NCI-H526 treated with DMSO at 0.1 percent for 48 hours (cell line): ENCODE measurements around the gene TLCD3B.

Experiments used
- DNase-seq: peaks from one replicate; lab custom pipeline; 2025; lab: John Stamatoyannopoulos, UW

The TLCD3B gene

GRCh38 chr16:30004811-30005242 is 26.2 kb downstream of the TLCD3B start:
- DNase-seq: peak; percentile 63

GRCh38 chr16:30004424-30004776 is 26.7 kb downstream of the TLCD3B start:
- peak; percentile 44 for DNase-seq

GRCh38 chr16:30003670-30004423 is 27.2 kb downstream of the TLCD3B start:
- no peak for DNase-seq

GRCh38 chr16:30002614-30003346 is 28.3 kb downstream of the TLCD3B start:
- DNase-seq: no peak

- DNase-seq: no peak
These were observed 30.1 kb downstream of the TLCD3B start for GRCh38 chr16:30000735-30001631.

GRCh38 chr16:29999605-30000004 is 31.5 kb downstream of the TLCD3B start:
- no peak for DNase-seq

- DNase-seq: no peak
These were observed 34.3 kb downstream of the TLCD3B start for GRCh38 chr16:29996766-29997250.

GRCh38 chr16:29995911-29996765 is 34.9 kb downstream of the TLCD3B start, which contains the start of gene INO80E:
Gene INO80E (plus strand): TSS chr16:29996241. CDS start chr16:29996311, 70 bp downstream.
- DNase-seq: peak; percentile 90

- DNase-seq: peak; percentile 71
These were observed 35.7 kb downstream of the TLCD3B start, which contains the start of gene HIRIP3 for GRCh38 chr16:29995324-29995910. Gene HIRIP3 (minus strand): TSS chr16:29995617. CDS start chr16:29995605, 12 bp downstream.

GRCh38 chr16:29994600-29995323 is 36.3 kb downstream of the TLCD3B start:
- no peak for DNase-seq

GRCh38 chr16:29993903-29994599 is 37.0 kb downstream of the TLCD3B start:
- no peak for DNase-seq

- no peak for DNase-seq
These were observed 37.7 kb downstream of the TLCD3B start for GRCh38 chr16:29993191-29993902.

- no peak for DNase-seq
These were observed 38.6 kb downstream of the TLCD3B start for GRCh38 chr16:29992344-29992967.

GRCh38 chr16:29991571-29991904 is 39.5 kb downstream of the TLCD3B start:
- DNase-seq: no peak

- no peak for DNase-seq
These were observed 40.0 kb downstream of the TLCD3B start for GRCh38 chr16:29990883-29991570.

- no peak for DNase-seq
These were observed 41.0 kb downstream of the TLCD3B start for GRCh38 chr16:29990034-29990433.

GRCh38 chr16:29989111-29989858 is 41.8 kb downstream of the TLCD3B start:
- DNase-seq: no peak
